Spleen (tissue), 11 donors: Measurements from ENCODE around the gene PKNOX1. TPM values are rescaled to one million over a fixed set of nuclear protein-coding genes. Genes with fewer than 3 reads are reported as not detected.
"Not testable (repeated sequence)": the region's sequence is repeated elsewhere in the genome, so short reads cannot be mapped to it uniquely, and the experiment has no call there.

ENCODE experiments used
- DNase-seq: peaks from one replicate; pipeline ENCODE4 v3.0.0-alpha.2; 2020
- H3K27ac ChIP-seq, 8 donors: fragments of 200-600 bp; sonication (generic) in 7 of 8; 1 replicate in 4 of 8; 2 replicates in 4 of 8; pipeline versions ENCODE4 v1.5.0 to v1.8.0; 2016 to 2021; ENCODE audit warnings: inconsistent platforms in 4 of 8, mild to moderate bottlenecking in 4 of 8, moderate library complexity in 1 of 8
- H3K27me3 ChIP-seq, 7 donors: fragments of 200-600 bp; sonication (generic) in 6 of 7; replicated peaks in 1 of 7; 1 replicate in 4 of 7; 2 replicates in 3 of 7; pipeline versions ENCODE4 v1.5.0 to v1.8.0; 2016 to 2021; ENCODE audit warnings: inconsistent platforms in 3 of 7, mild to moderate bottlenecking in 1 of 7
- H3K36me3 ChIP-seq, 6 donors: fragments of 200-600 bp; sonication (generic) in 5 of 6; 1 replicate in 4 of 6; 2 replicates in 2 of 6; pipeline versions ENCODE4 v1.5.0 to v1.8.0; 2016 to 2021; ENCODE audit warnings: inconsistent platforms in 2 of 6
- H3K4me1 ChIP-seq, 6 donors: fragments of 200-600 bp; sonication (generic) in 5 of 6; 1 replicate in 3 of 6; 2 replicates in 3 of 6; pipeline versions ENCODE4 v1.5.0 to v1.8.0; 2016 to 2021; ENCODE audit warnings: inconsistent platforms in 3 of 6
- H3K4me3 ChIP-seq, 8 donors: fragments of 200-600 bp; sonication (generic) in 7 of 8; 1 replicate in 4 of 8; 2 replicates in 4 of 8; pipeline versions ENCODE4 v1.5.0 to v1.8.0; 2016 to 2021; ENCODE audit warnings: inconsistent platforms in 4 of 8, mild to moderate bottlenecking in 4 of 8, moderate library complexity in 2 of 8
- H3K9me3 ChIP-seq, 8 donors: fragments of 200-600 bp; sonication (generic) in 7 of 8; 1 replicate in 4 of 8; 2 replicates in 4 of 8; pipeline versions ENCODE4 v1.5.0 to v1.8.0; 2016 to 2021; ENCODE audit warnings: inconsistent platforms in 4 of 8
- CTCF ChIP-seq, 11 experiments: fragments of 200-600 bp in 7 of 11; fragments of 450-650 bp in 4 of 11; sonication (generic) in 4 of 11; IDR thresholded peaks in 8 of 11; conservative IDR thresholded peaks in 3 of 11; 1 replicate in 7 of 11; 2 replicates in 4 of 11; pipeline versions ENCODE4 v1.4.0 to v1.8.0; 2016 to 2021; ENCODE audit warnings: antibody characterized with exemption in 11 of 11, inconsistent platforms in 4 of 11, mild to moderate bottlenecking in 1 of 11
- POLR2A ChIP-seq, 3 donors: fragments of 450-650 bp; IDR thresholded peaks; one replicate each; pipeline ENCODE4 v1.5.1; 2017; ENCODE audit warnings: antibody characterized with exemption in 3 of 3, mild to moderate bottlenecking in 1 of 3
- POLR2AphosphoS5 ChIP-seq, 3 donors: sonication (generic); formaldehyde crosslinking; IDR thresholded peaks; one replicate each; pipeline ENCODE4 v1.5.1; 2017; ENCODE audit warnings: antibody characterized with exemption in 3 of 3
- WGBS, 5 donors: extraction: QIAGEN DNeasy Blood & Tissue Kit in 3 of 5; methylation state at CpG; one replicate each; pipeline versions ENCODE4 v1.1.5 to v1.1.7; 2013 to 2018; 5-methylcytosine and 5-hydroxymethylcytosine counted together
- intact Hi-C: fragments of 100-400 bp; cut with DNase I; formaldehyde crosslinking; loops from one replicate; pipeline ENCODE4 v1.15.0; 2023; ENCODE audit warnings: low total_unique reads
- polyA plus RNA-seq, 3 donors: library from polyadenylated mRNA; stranded (reverse); fragments of 200-250 nt; gene quantifications; one replicate each; pipeline ENCODE4 v1.2.1, GENCODE V29; 2013
- total RNA-seq, 7 donors: library from RNA; depleted of rRNA in 3 of 7; stranded (reverse); fragments of >200 nt in 3 of 7; fragmentation: NEBNext Ultra II Directional in 4 of 7; extraction: Animal tissue kit (Norgen Biotek cat#: 25700) in 4 of 7; gene quantifications; one replicate each; pipeline versions ENCODE4 v1.1.0 to v1.2.1, GENCODE V29; 2016 to 2021
- donor health status: healthy with polysubstance abuse.
- donor health status: DM: no; HTN: no; CAD: no; lungs with moderate emphysema.
- donor health status: DM: no; HTN: no; CAD: no.
- donor health status: Bipolar disorder and iron deficiency.
- donor health status: healthy.
- donor health status: DM: no; HTN: no; CAD: no.
- donor health status: DM: yes; HTN: yes; CAD: no.

Gene PKNOX1
- total and polyA plus RNA-seq, 10 donors: 7.3 to 21.2 (median 12.7) TPM

- DNase-seq: peak; percentile 33
- no peaks in the 10 kb centered on the region for H3K36me3 ChIP-seq
- TF ChIP-seq CTCF (IDR thresholded peaks at IDR 0.05 in 8 of 11, conservative IDR thresholded peaks at IDR 0.05 in 3 of 11): no peak
- no peak for TF ChIP-seq POLR2AphosphoS5 (IDR thresholded peaks at IDR 0.05)
- TF ChIP-seq POLR2A (IDR thresholded peaks at IDR 0.05): no peak
- 92 to 95% (median 95%) methylated on average over 21 of the region's 21 CpGs for WGBS, 5 donors
- intact Hi-C loops: no loop called here
- H3K4me1 ChIP-seq: peaks cover 0 to 13% (median 0%) of the 10 kb centered on the region in 6 donors
- H3K4me3 ChIP-seq: no peak overlapping the region
- H3K27ac ChIP-seq: no peak overlapping the region
- no peaks in the 10 kb centered on the region for H3K27me3 ChIP-seq
- H3K9me3 ChIP-seq: no peaks in the 10 kb centered on the region
Observed at GRCh38 chr21:42937960-42938605, 36.3 kb upstream of the PKNOX1 start.

- intact Hi-C loops, H3K27me3 ChIP-seq, H3K36me3 ChIP-seq, H3K4me3 ChIP-seq, H3K9me3 ChIP-seq, H3K27ac ChIP-seq: not testable (repeated sequence)
- 90 to 95% (median 94%) methylated on average over 6 of the region's 6 CpGs for WGBS, 5 donors
- DNase-seq: peak; percentile 15
- H3K4me1 ChIP-seq: peaks cover 0 to 13% (median 0%) of the 10 kb centered on the region in 6 donors
Observed at GRCh38 chr21:42938606-42938995, 35.8 kb upstream of the PKNOX1 start.

- no peaks in the 10 kb centered on the region for H3K27me3 ChIP-seq
- intact Hi-C loops: no loop called here
- H3K4me1 ChIP-seq: peaks cover 0 to 13% (median 0%) of the 10 kb centered on the region in 6 donors
- no peak overlapping the region for H3K4me3 ChIP-seq
- WGBS, 5 donors: 63 to 79% (median 71%) methylated on average over 16 of the region's 16 CpGs
- DNase-seq: peak; percentile 23
- no peaks in the 10 kb centered on the region for H3K36me3 ChIP-seq
- no peak overlapping the region for H3K27ac ChIP-seq
- no peaks in the 10 kb centered on the region for H3K9me3 ChIP-seq
- peak in 1 of 3 donors; percentile 50 for TF ChIP-seq POLR2AphosphoS5 (IDR thresholded peaks at IDR 0.05)
- no peak for TF ChIP-seq CTCF (IDR thresholded peaks at IDR 0.05 in 8 of 11, conservative IDR thresholded peaks at IDR 0.05 in 3 of 11)
- no peak for TF ChIP-seq POLR2A (IDR thresholded peaks at IDR 0.05)
Observed at GRCh38 chr21:42939582-42940413, 34.6 kb upstream of the PKNOX1 start.

GRCh38 chr21:42941696-42942085 lies 32.7 kb upstream of the PKNOX1 start:
- Histone ChIP-seq H3K4me3 (no peak overlapping the region), H3K9me3 (no peaks in the 10 kb centered on the region), H3K27ac (no peak overlapping the region), H3K4me1 (peaks cover 0 to 13% (median 0%) of the 10 kb centered on the region in 6 donors), H3K27me3 (no peaks in the 10 kb centered on the region), H3K36me3 (no peaks in the 10 kb centered on the region)
- WGBS, 5 donors: 88 to 95% (median 94%) methylated on average over 6 of the region's 6 CpGs
- peak; percentile 9 for DNase-seq
- no peak for TF ChIP-seq CTCF (IDR thresholded peaks at IDR 0.05 in 8 of 11, conservative IDR thresholded peaks at IDR 0.05 in 3 of 11)
- TF ChIP-seq POLR2A (IDR thresholded peaks at IDR 0.05): no peak
- no peak for TF ChIP-seq POLR2AphosphoS5 (IDR thresholded peaks at IDR 0.05)
- intact Hi-C loops: no loop called here
